Mesendoderm (in vitro differentiated cells): ENCODE results near the gene SH3GL1.

ENCODE experiments used
- DNase-seq: peaks from one replicate; pipeline ENCODE4 v3.0.0; 2013
- H2AK5ac ChIP-seq: 2 replicates; pipeline ENCODE4 v1.6.1; 2013; ENCODE audit warnings: low read length, inconsistent platforms
- H2BK120ac ChIP-seq: 2 replicates; pipeline ENCODE4 v1.6.1; 2013; ENCODE audit warnings: low read depth, mild to moderate bottlenecking, low read length, moderate library complexity, mixed read lengths
- H2BK15ac ChIP-seq: replicated peaks from 2 replicates; pipeline ENCODE4 v1.6.1; 2013; ENCODE audit warnings: low read depth, mild to moderate bottlenecking, moderate library complexity
- H2BK5ac ChIP-seq: 2 replicates; pipeline ENCODE4 v1.6.1; 2013; ENCODE audit warnings: low read length, inconsistent platforms
- H3K18ac ChIP-seq: 2 replicates; pipeline ENCODE4 v1.6.1; 2013; ENCODE audit warnings: mild to moderate bottlenecking, low read length, mixed read lengths
- H3K23ac ChIP-seq: one replicate; pipeline ENCODE4 v1.6.1; 2013; ENCODE audit warnings: low read length
- H3K27ac ChIP-seq: 2 replicates; pipeline ENCODE4 v1.5.1; 2013; ENCODE audit warnings: low read depth, mild to moderate bottlenecking, inconsistent platforms, low read length, moderate library complexity
- H3K27me3 ChIP-seq: 2 replicates; pipeline ENCODE4 v1.6.1; 2013; ENCODE audit warnings: low read length, control low read depth, mild to moderate bottlenecking, inconsistent platforms; ENCODE audit not compliant: insufficient read depth, poor library complexity
- H3K36me3 ChIP-seq: 2 replicates; pipeline ENCODE4 v1.6.1; 2013; ENCODE audit warnings: low read length, inconsistent platforms; ENCODE audit not compliant: control insufficient read depth, insufficient read depth
- H3K4ac ChIP-seq: one replicate; pipeline ENCODE4 v1.6.1; 2013; ENCODE audit warnings: low read depth, mild to moderate bottlenecking, low read length, moderate library complexity
- H3K4me1 ChIP-seq: 2 replicates; pipeline ENCODE4 v1.6.1; 2013; ENCODE audit warnings: low read depth, low read length, inconsistent platforms; ENCODE audit not compliant: control insufficient read depth
- H3K4me2 ChIP-seq: 2 replicates; pipeline ENCODE4 v1.6.1; 2013; ENCODE audit warnings: low read length
- H3K4me3 ChIP-seq: 2 replicates; pipeline ENCODE4 v1.5.1; 2013; ENCODE audit warnings: mild to moderate bottlenecking, low read length
- H3K56ac ChIP-seq: one replicate; pipeline ENCODE4 v1.6.1; 2013; ENCODE audit warnings: low read length
- H3K79me1 ChIP-seq: 2 replicates; pipeline ENCODE4 v1.6.1; 2013; ENCODE audit warnings: low read length, inconsistent platforms
- H3K79me2 ChIP-seq: 2 replicates; pipeline ENCODE4 v1.6.1; 2013; ENCODE audit warnings: mild to moderate bottlenecking, low read length; ENCODE audit not compliant: control insufficient read depth, insufficient read depth
- H3K9ac ChIP-seq: 2 replicates; pipeline ENCODE4 v1.6.1; 2013; ENCODE audit warnings: low read length, inconsistent platforms
- H4K5ac ChIP-seq: one replicate; pipeline ENCODE4 v1.6.1; 2013; ENCODE audit warnings: low read length
- H4K8ac ChIP-seq: one replicate; pipeline ENCODE4 v1.6.1; 2013; ENCODE audit warnings: low read depth, mild to moderate bottlenecking, control low read depth, low read length, moderate library complexity
- WGBS: extraction: QIAGEN DNeasy Blood & Tissue Kit; methylation state at CpG from one replicate; pipeline ENCODE4 v1.1.7; 2013; ENCODE audit warnings: low lambda C conversion rate, missing lambda C conversion rate; ENCODE audit not compliant: insufficient coverage; ENCODE audit errors: extremely low coverage; 5-methylcytosine and 5-hydroxymethylcytosine counted together

Gene SH3GL1

DNA sequence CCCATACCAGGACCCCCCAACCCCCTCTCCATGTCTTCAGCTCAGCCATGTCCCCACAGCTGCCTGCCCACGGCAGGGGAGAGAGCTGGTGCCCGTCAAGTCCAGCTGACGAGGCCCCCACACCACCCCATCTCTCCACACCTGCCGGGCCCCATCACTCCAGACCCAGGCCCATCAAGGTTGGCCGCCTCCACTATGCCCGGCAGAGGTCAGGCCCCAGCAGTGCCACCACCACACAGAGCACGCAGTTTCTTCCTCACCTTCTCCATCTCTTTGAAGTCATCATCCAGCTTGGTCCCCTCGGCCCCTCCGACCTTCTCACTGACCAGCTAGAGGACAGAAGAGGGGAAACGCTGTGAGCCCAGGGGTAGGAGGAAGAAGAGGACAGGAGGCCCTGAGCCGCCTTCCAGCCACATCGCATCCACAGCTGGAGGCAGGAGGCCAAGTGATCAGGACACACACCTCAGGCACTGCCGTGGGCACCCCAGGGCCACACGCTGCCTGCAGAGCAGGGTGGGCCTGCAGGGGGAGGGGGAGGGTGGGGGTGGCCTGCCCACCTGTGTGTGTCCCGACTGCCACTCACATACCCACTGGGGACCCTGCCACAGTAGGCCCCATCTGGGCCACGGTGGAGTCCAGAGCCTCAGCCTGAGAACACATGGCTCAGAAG is 33.5 kb downstream of the SH3GL1 start:
- Histone ChIP-seq H3K56ac (no peak overlapping the region), H3K4ac (no peak overlapping the region), H3K36me3 (peaks cover 6% of the 10 kb centered on the region), H3K4me2 (no peak overlapping the region), H3K27me3 (no peaks in the 10 kb centered on the region), H2BK15ac (no peak overlapping the region), H3K4me3 (no peak overlapping the region), H2AK5ac (no peak overlapping the region), H3K9ac (no peak overlapping the region), H3K79me2 (no peaks in the 10 kb centered on the region), H3K18ac (no peak overlapping the region), H3K27ac (no peak overlapping the region), H3K23ac (no peak overlapping the region), H2BK5ac (no peak overlapping the region), H4K8ac (no peak overlapping the region), H3K4me1 (peaks cover 9% of the 10 kb centered on the region), H2BK120ac (no peak overlapping the region), H3K79me1 (peaks cover 12% of the 10 kb centered on the region), H4K5ac (no peak overlapping the region)
- WGBS = no CpG with 5 or more reads among the region's 16 CpGs
- DNase-seq = no peak

DNA sequence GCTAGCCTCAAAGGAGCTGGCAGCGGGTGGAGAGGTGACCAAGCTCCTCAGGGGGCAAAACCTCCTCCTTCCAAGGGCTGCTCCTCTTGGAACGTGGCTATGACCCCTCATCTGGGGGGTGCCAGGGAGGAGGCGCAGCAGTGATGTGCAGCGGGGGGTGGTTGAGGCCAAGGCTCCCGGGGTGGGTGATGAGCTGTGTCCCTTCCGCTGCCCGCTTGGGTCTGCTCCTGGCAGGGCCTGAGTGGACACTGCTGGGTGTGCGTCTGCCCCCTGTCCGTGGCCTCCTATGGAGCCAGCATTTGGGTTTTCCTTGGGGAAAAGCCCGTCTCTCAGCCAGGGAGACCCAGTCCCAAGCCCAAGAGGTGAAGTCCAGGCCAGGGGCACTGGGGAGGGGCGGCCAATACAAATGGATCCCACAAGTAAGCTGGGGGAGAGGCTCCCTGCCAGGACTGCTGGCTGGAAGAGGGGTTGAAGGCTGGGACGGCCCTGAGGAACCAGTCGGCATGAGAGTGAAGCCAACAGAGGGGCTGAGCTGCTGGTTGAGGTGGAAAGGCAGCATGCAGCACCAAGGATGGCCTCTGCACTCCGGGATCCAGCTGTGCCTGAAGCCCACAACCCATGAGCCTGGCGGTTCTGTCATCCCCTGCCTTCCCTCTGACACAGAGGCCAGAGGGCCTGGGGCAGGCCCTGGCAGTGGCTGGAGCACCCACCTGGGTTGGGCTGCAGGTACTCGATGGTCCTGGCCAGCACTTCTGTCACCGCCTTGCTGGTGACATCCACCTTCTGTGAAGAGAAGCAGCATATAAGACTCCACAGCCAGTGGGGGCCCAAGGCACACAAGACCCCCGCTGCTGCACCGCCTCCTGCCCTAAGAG is 34.3 kb downstream of the SH3GL1 start:
- no CpG with 5 or more reads among the region's 19 CpGs for WGBS
- H3K79me1 ChIP-seq = peaks cover 12% of the 10 kb centered on the region
- no peak overlapping the region for H3K9ac ChIP-seq
- no peak overlapping the region for H2BK15ac ChIP-seq
- no peak overlapping the region for H3K4me2 ChIP-seq
- H3K27me3 ChIP-seq = no peaks in the 10 kb centered on the region
- H2BK120ac ChIP-seq = no peak overlapping the region
- peaks cover 9% of the 10 kb centered on the region for H3K4me1 ChIP-seq
- no peak overlapping the region for H3K4me3 ChIP-seq
- H3K27ac ChIP-seq = no peak overlapping the region
- H3K56ac ChIP-seq = no peak overlapping the region
- H3K36me3 ChIP-seq = peaks cover 6% of the 10 kb centered on the region
- H3K79me2 ChIP-seq = no peaks in the 10 kb centered on the region
- DNase-seq = no peak
- H2AK5ac ChIP-seq = no peak overlapping the region
- H2BK5ac ChIP-seq = no peak overlapping the region
- H4K5ac ChIP-seq = no peak overlapping the region
- H3K18ac ChIP-seq = no peak overlapping the region
- no peak overlapping the region for H3K4ac ChIP-seq
- no peak overlapping the region for H3K23ac ChIP-seq
- no peak overlapping the region for H4K8ac ChIP-seq

DNA sequence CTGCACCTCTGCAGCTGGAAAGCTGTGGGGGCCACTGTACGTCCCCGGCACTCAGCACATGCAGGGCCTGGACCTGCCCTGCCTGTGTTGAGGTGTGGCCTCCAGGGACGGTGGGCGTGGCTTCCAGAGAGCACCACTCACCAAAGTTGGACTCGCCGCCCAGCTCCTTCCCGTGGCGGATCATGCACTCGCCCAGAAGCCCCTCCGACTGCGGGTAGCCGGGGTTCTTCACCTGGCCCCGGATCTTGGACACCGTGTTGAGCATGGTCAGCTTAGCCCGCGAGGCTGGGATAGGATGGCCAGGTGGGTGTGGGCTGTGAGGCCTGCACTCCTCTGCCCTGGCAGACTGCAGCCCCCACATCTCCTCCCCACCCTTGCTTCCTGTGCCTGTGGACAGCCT is 35.0 kb downstream of the SH3GL1 start:
- Histone ChIP-seq H3K18ac (no peak overlapping the region), H3K4me3 (no peak overlapping the region), H3K79me2 (no peaks in the 10 kb centered on the region), H3K4me2 (no peak overlapping the region), H3K9ac (no peak overlapping the region), H3K23ac (no peak overlapping the region), H2BK120ac (no peak overlapping the region), H4K8ac (no peak overlapping the region), H3K4me1 (peaks cover 9% of the 10 kb centered on the region), H3K56ac (no peak overlapping the region), H3K27me3 (no peaks in the 10 kb centered on the region), H3K4ac (no peak overlapping the region), H2BK15ac (no peak overlapping the region), H3K27ac (no peak overlapping the region), H3K79me1 (peaks cover 12% of the 10 kb centered on the region), H4K5ac (no peak overlapping the region), H3K36me3 (peaks cover 6% of the 10 kb centered on the region), H2BK5ac (no peak overlapping the region), H2AK5ac (no peak overlapping the region)
- no CpG with 5 or more reads among the region's 16 CpGs for WGBS
- no peak for DNase-seq

DNA sequence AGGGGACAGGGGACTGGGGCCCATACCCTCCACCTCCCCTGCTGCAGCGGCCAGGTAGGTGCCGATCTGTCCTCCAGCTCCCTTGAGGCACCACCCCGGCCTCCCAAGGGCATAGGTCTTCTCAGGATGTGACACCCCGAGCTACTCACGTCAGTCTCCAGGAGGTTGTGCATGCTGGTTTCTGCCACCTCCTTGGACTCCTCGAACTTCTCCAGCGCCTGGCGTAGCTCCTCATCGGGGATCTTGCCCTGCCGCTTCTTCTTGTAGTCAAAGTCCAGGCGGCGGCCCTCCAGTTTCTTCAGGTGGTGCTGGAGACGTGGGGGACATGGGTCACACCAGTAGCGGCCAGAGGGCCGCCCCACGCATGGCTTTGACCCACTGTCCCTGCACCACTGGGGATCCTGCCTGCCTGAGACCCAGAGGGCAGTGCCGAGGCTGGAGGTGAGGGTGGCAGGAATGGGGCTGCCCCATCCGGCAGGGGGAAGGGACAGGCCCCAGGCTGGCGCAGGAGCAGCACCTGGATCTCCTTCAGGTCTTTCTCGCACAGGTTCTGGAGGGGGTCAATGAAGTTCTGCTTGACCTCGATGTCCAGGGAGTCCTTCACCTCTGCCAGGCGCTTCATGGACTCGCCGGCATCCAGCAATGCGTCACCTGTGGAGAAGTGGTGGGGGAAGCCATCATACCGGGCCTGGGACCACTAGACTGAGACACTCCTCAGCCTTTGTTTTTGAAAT is 36.6 kb downstream of the SH3GL1 start:
- H3K56ac ChIP-seq = no peak overlapping the region
- H3K18ac ChIP-seq = no peak overlapping the region
- no peak overlapping the region for H2BK120ac ChIP-seq
- H4K5ac ChIP-seq = no peak overlapping the region
- H2BK15ac ChIP-seq = no peak overlapping the region
- H3K4me1 ChIP-seq = peaks cover 2% of the 10 kb centered on the region
- WGBS = no CpG with 5 or more reads among the region's 26 CpGs
- H3K36me3 ChIP-seq = peaks cover 10% of the 10 kb centered on the region
- no peak overlapping the region for H3K23ac ChIP-seq
- no peak overlapping the region for H3K4me3 ChIP-seq
- H3K4ac ChIP-seq = no peak overlapping the region
- no peak overlapping the region for H2AK5ac ChIP-seq
- H4K8ac ChIP-seq = no peak overlapping the region
- H3K79me2 ChIP-seq = no peaks in the 10 kb centered on the region
- no peaks in the 10 kb centered on the region for H3K27me3 ChIP-seq
- no peak for DNase-seq
- no peak overlapping the region for H3K9ac ChIP-seq
- H2BK5ac ChIP-seq = no peak overlapping the region
- H3K79me1 ChIP-seq = peaks cover 9% of the 10 kb centered on the region
- H3K27ac ChIP-seq = no peak overlapping the region
- H3K4me2 ChIP-seq = no peak overlapping the region

DNA sequence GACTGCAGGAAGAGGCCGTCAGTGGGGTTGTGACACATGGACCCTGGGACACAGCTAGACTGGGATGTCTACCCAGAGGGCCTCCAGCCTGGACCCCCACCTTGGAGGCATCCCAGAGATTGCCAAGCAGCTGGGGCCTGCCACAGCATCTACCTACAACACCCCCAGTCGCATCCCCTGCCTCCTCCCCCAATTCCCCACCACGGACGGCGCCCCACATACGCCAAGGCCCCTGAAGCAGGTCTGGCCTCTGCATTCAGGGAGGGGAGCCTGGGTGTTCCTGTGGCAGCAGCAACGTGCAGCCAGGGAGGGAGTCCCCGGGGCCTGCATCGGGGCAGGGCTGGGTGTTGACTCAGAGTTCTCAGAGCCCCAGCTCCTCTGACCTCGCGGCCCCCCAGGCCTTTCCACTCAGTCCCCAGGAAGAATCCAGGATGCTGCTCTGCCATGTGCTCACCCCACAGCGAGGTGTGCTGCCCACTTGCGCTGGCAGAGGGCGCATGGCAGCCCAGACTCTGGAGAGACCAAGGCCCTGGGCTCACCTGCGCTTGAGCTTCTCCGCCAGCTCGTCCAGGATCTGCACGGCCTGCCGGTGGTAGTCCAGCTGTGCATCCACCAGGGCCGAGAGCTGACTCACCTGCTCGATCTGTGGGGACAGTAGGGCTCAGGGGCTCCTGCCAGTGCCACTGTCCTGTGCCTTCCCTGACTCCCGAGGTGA is 37.4 kb downstream of the SH3GL1 start:
- Histone ChIP-seq H3K79me2 (no peaks in the 10 kb centered on the region), H3K9ac (no peak overlapping the region), H3K27me3 (no peaks in the 10 kb centered on the region), H4K5ac (no peak overlapping the region), H3K4me2 (no peak overlapping the region), H2BK5ac (no peak overlapping the region), H3K4me3 (no peak overlapping the region), H3K79me1 (peaks cover 6% of the 10 kb centered on the region), H4K8ac (no peak overlapping the region), H3K4ac (no peak overlapping the region), H2BK120ac (no peak overlapping the region), H3K23ac (no peak overlapping the region), H3K27ac (no peak overlapping the region), H2BK15ac (no peak overlapping the region), H3K36me3 (peaks cover 10% of the 10 kb centered on the region), H3K56ac (no peak overlapping the region), H3K4me1 (no peaks in the 10 kb centered on the region), H2AK5ac (no peak overlapping the region), H3K18ac (no peak overlapping the region)
- no CpG with 5 or more reads among the region's 22 CpGs for WGBS
- DNase-seq = peak; percentile 44
